Measurements from ENCODE around the gene MRPL32.

The MRPL32 gene

DNA sequence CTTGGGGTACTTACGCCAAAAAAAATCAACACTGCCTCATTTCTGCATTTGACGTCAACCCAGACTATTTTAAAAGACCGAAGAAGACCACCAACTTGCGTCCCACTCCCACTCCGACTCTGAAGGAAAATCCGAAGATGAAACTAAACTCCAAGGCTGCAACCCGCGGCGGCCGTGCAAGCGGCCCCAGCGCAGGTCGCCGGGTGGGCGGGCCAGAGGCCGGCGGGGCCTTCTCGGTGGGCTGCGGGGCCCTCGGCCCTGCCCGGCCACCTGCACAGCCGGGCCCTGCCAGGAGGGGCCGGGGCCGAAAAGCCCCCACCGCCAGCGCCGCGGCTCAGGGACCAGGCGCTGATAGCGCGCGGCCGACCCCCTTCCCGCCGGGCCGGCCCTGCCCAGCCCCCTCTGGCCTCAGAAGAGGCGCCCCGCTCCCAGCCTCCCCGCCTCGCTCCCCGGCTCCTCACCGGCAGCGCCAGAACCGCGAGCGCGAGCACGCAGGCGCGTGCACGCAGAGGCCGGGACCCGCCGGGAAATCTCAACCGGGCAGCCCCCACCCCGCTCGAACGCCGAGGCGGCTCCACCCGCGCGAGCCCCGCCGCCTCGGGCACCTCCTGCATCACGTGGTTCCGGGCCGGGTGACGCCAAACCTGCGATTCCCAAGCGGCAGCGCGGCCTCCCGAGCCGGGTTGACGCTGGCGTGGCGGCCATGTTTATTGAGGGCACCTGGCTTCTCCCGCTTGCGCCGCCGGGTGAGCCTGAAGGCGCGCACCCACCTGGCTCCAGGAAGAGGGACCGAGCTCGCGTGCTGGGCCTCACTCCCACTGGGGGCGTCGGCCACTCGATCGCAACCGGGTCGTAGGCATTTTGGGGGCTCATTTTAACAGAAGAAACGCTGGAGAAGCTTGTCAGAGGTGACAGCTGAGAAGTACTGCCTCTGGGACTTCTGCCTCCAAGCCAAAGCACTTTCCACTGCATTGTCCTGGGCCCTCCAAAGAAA is 20.4 kb upstream of the MRPL32 start, which contains the start of gene C7orf25:
Gene C7orf25, minus strand, starts transcription at position 617 of the 994 bp plus-strand sequence. CDS start 1,170 bp downstream, outside the sequence.
- H3K4me3 ChIP-seq (ENCODE audit: low read depth, low read length): peak within 1 kb of the TSS; percentile 80
- no peaks in the 10 kb centered on the region for H3K36me3 ChIP-seq (ENCODE audit: control insufficient read depth, insufficient read depth, low read length)
- H3K27me3 ChIP-seq (ENCODE audit: control insufficient read depth, insufficient read depth, low read length): no peaks in the 10 kb centered on the region
- H3K4me1 ChIP-seq (ENCODE audit: control insufficient read depth, insufficient read depth, low read length): peaks cover 16% of the 10 kb centered on the region
- no peaks in the 10 kb centered on the region for H3K9me3 ChIP-seq (ENCODE audit: control insufficient read depth, insufficient read depth, low read length)
- peak within 1 kb of the TSS; percentile 82 for H3K9ac ChIP-seq (ENCODE audit: low read depth, low read length)

DNA sequence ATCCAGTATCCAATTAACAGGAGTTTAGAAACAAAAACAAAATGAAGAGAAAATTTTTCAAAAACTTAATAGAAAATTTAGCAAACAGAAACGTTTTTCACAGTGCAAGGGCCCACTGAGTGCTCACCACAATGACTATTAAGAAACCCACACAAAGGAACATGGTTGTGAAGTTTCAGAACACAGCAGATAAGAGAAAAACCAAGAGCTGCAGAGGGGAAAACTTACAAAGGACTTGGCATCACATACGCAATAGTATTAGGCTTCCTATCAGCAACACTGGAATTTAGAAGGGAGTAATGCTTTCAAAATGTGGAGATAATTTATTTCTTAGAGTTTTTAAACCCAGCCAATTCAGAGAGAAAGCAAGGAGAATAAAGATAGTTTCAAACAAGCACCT is 18.6 kb upstream of the MRPL32 start:
- Histone ChIP-seq H3K9ac (ENCODE audit: low read depth, low read length) (no peak overlapping the region), H3K9me3 (ENCODE audit: control insufficient read depth, insufficient read depth, low read length) (no peaks in the 10 kb centered on the region), H3K4me1 (ENCODE audit: control insufficient read depth, insufficient read depth, low read length) (peaks cover 16% of the 10 kb centered on the region), H3K4me3 (ENCODE audit: low read depth, low read length) (no peak overlapping the region), H3K36me3 (ENCODE audit: control insufficient read depth, insufficient read depth, low read length) (peaks cover 10% of the 10 kb centered on the region), H3K27me3 (ENCODE audit: control insufficient read depth, insufficient read depth, low read length) (no peaks in the 10 kb centered on the region)

DNA sequence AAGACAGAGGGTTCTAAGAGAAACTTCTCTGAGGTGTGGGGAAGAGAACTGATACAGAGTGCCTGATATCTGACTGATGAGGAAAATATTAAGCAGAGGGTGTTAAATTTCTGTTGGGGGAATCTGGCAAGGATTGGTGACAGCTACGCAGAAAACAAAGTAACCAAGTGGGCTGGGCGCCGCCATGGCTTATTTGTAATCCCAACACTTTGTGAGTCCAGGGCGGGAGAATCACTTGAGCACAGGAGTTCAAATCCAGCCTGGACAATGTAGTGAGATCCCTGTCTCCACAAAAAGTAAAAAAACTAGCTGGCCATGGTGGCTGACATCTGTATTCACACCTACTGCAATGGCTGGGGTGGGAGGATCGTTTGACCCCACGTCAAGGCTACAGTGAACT is 18.2 kb upstream of the MRPL32 start:
- no peak overlapping the region for H3K9ac ChIP-seq (ENCODE audit: low read depth, low read length)
- H3K36me3 ChIP-seq (ENCODE audit: control insufficient read depth, insufficient read depth, low read length): peaks cover 14% of the 10 kb centered on the region

DNA sequence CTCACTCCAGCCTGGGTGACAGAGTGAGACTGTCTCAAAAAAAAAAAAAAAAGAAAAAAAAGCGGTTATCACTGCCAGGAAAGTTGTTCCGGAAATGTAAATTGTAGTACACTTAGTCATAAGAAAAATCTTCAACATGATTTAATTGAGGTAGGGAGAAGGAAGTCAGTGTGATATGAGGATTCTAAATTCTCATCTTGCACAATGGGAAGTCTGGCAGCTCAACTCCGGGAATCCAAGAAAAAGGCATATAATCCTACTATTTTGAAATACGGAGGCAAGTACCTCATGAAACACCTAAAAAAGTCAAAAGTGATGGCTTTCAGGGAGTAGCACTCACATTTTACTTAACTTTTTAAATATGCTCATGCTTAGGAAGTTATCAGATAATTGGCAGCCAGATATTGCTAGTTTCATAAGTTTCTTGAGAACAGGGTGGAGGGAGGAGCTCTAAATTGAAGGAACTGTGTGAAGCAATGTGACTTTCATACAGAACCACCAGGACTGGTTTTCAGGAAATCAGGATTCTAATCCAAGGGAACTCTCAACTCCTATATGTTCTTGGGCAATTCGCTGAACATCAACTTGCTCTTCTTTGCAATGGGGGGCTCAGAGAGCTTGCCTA is 17.6 kb upstream of the MRPL32 start:
- Histone ChIP-seq H3K9me3 (ENCODE audit: control insufficient read depth, insufficient read depth, low read length) (no peaks in the 10 kb centered on the region), H3K36me3 (ENCODE audit: control insufficient read depth, insufficient read depth, low read length) (peaks cover 17% of the 10 kb centered on the region), H3K4me3 (ENCODE audit: low read depth, low read length) (no peak overlapping the region), H3K27me3 (ENCODE audit: control insufficient read depth, insufficient read depth, low read length) (no peaks in the 10 kb centered on the region), H3K9ac (ENCODE audit: low read depth, low read length) (no peak overlapping the region), H3K4me1 (ENCODE audit: control insufficient read depth, insufficient read depth, low read length) (peaks cover 16% of the 10 kb centered on the region)

More for the DNA sequence above, 18.2 kb upstream of the MRPL32 start:
- no peaks in the 10 kb centered on the region for H3K27me3 ChIP-seq (ENCODE audit: control insufficient read depth, insufficient read depth, low read length)
- H3K9me3 ChIP-seq (ENCODE audit: control insufficient read depth, insufficient read depth, low read length): no peaks in the 10 kb centered on the region
- H3K4me3 ChIP-seq (ENCODE audit: low read depth, low read length): no peak overlapping the region
- H3K4me1 ChIP-seq (ENCODE audit: control insufficient read depth, insufficient read depth, low read length): peaks cover 16% of the 10 kb centered on the region

DNA sequence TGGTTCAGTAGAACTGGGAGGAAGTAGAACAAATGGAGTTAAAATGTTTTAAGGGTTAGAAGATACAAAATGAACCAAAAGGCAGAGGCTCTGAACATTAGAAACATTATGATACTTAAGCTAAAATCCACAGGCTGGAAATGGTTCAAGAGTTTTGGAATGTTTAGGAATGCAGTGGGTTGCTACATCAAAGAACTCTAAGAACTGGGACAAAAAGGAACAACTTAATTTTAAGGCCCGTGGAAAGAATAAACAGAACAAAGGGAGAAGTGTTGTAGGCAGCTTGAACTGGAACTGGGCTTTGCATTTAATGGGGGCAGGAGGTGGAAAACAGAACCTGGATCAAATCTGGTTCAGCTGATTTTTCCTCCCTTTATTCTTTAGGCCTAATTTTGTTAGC is 16.8 kb upstream of the MRPL32 start:
- Histone ChIP-seq H3K4me3 (ENCODE audit: low read depth, low read length) (no peak overlapping the region), H3K9ac (ENCODE audit: low read depth, low read length) (no peak overlapping the region), H3K36me3 (ENCODE audit: control insufficient read depth, insufficient read depth, low read length) (peaks cover 24% of the 10 kb centered on the region), H3K4me1 (ENCODE audit: control insufficient read depth, insufficient read depth, low read length) (peaks cover 10% of the 10 kb centered on the region), H3K9me3 (ENCODE audit: control insufficient read depth, insufficient read depth, low read length) (no peaks in the 10 kb centered on the region), H3K27me3 (ENCODE audit: control insufficient read depth, insufficient read depth, low read length) (no peaks in the 10 kb centered on the region)

DNA sequence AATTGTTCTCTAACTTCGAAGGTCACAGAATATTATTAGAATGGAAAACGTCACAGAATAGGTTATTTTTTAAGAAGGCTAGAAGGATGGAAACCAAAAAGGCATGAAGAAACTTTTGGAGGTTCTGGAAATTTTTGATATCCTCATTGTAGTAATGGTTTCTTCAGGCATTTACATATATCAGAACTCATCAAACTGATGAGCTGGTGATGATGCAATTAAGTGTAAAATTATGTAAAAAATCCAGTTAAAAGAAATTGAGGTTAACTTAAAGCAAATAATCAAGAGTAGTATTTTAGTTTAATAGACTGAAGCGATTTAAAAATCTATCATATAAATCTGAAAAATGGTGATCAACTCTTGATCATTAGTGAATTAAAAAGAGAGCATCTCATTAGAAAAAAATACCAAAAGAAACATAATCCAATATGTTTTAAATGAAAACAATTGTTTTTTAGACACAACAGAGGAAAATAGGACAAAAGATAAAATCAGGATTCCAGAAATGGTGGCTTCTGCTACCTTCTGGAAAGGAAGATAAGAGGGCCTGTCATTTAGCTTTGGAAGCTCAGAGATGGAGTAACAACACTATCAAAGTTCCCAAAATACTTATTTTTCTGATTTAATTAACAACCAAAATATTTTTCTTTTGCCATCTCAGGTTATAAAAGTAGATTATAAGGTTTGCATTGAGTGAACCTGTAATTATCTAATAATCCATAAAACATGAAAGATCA is 10.0 kb upstream of the MRPL32 start:
- no peaks in the 10 kb centered on the region for H3K9me3 ChIP-seq (ENCODE audit: control insufficient read depth, insufficient read depth, low read length)
- no peak overlapping the region for H3K9ac ChIP-seq (ENCODE audit: low read depth, low read length)
- peaks cover 31% of the 10 kb centered on the region for H3K36me3 ChIP-seq (ENCODE audit: control insufficient read depth, insufficient read depth, low read length)
- no peaks in the 10 kb centered on the region for H3K4me1 ChIP-seq (ENCODE audit: control insufficient read depth, insufficient read depth, low read length)
- no peak overlapping the region for H3K4me3 ChIP-seq (ENCODE audit: low read depth, low read length)
- no peaks in the 10 kb centered on the region for H3K27me3 ChIP-seq (ENCODE audit: control insufficient read depth, insufficient read depth, low read length)

DNA sequence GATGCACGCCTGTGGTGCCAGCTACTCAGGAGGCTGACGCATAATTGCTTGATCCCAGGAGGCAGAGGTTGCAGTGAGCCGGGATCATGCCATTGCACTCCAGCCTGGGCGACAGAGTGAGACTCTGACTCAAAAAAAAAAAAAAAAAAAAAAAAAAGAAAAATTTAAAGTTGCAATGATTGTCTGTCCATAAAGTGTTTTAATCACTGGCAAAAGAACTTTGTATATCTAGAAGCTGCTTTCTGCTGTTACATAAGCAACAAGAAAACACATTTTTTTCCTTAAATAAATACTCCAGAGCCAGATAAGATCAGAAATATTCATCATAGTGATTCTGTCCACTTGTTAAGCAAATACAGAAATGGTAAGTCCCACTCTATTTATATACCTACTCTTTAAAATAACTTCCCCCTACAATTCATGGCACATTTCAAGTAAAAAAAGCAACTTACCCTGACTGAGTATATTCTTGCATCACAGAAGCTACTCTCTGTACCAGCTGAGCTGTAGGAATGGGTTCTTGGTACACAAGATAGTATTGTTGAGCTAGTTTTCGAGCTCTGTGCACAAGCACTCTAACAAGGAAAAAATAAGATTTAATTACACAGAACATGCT is 7.8 kb upstream of the MRPL32 start:
- Histone ChIP-seq H3K9ac (ENCODE audit: low read depth, low read length) (no peak overlapping the region), H3K9me3 (ENCODE audit: control insufficient read depth, insufficient read depth, low read length) (no peaks in the 10 kb centered on the region), H3K36me3 (ENCODE audit: control insufficient read depth, insufficient read depth, low read length) (peaks cover 18% of the 10 kb centered on the region), H3K4me3 (ENCODE audit: low read depth, low read length) (no peak overlapping the region), H3K4me1 (ENCODE audit: control insufficient read depth, insufficient read depth, low read length) (peaks cover 10% of the 10 kb centered on the region), H3K27me3 (ENCODE audit: control insufficient read depth, insufficient read depth, low read length) (no peaks in the 10 kb centered on the region)

DNA sequence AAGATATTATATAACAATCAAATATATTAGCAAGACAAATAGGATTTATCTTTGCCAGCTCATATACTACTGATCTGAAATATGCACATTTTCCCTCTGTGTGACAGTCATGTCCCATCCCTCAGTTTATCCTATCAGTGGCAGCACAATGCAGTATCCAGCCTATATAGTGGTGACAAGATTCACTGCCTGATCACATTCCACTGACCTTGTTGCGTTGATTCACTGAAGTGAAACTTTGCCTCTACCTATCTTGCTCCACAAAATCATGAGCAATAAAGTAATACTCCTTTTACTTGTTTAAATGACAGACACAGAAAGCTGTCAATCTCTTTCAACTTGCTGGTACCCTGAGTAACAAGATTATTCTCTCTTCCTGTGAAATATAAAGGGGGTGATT is 6.5 kb upstream of the MRPL32 start:
- Histone ChIP-seq H3K9me3 (ENCODE audit: control insufficient read depth, insufficient read depth, low read length) (no peaks in the 10 kb centered on the region), H3K9ac (ENCODE audit: low read depth, low read length) (no peak overlapping the region), H3K36me3 (ENCODE audit: control insufficient read depth, insufficient read depth, low read length) (peaks cover 9% of the 10 kb centered on the region), H3K4me1 (ENCODE audit: control insufficient read depth, insufficient read depth, low read length) (peaks cover 10% of the 10 kb centered on the region), H3K4me3 (ENCODE audit: low read depth, low read length) (no peak overlapping the region), H3K27me3 (ENCODE audit: control insufficient read depth, insufficient read depth, low read length) (no peaks in the 10 kb centered on the region)

DNA sequence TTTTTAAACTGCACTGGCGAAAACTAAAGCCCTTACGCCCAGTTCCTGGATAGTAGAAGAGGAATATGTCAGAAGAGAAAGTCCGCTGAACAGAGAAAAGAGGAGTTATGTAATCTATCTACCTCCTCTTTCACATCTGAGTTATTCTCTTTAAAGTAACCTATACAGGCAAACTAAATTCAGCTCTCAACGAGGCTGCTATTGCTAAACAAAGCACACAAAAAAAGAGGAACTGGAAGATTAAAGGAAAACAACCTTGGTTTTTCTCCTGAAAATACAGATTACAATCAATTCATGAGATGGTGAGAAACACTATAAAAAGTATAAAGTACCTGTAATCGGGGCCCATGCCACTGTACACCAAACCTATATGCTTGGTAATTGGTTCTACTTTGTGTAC is 6.0 kb upstream of the MRPL32 start:
- no peak overlapping the region for H3K4me3 ChIP-seq (ENCODE audit: low read depth, low read length)
- H3K4me1 ChIP-seq (ENCODE audit: control insufficient read depth, insufficient read depth, low read length): peaks cover 10% of the 10 kb centered on the region
- H3K9ac ChIP-seq (ENCODE audit: low read depth, low read length): no peak overlapping the region
- no peaks in the 10 kb centered on the region for H3K9me3 ChIP-seq (ENCODE audit: control insufficient read depth, insufficient read depth, low read length)
- H3K36me3 ChIP-seq (ENCODE audit: control insufficient read depth, insufficient read depth, low read length): peaks cover 9% of the 10 kb centered on the region
- H3K27me3 ChIP-seq (ENCODE audit: control insufficient read depth, insufficient read depth, low read length): no peaks in the 10 kb centered on the region

DNA sequence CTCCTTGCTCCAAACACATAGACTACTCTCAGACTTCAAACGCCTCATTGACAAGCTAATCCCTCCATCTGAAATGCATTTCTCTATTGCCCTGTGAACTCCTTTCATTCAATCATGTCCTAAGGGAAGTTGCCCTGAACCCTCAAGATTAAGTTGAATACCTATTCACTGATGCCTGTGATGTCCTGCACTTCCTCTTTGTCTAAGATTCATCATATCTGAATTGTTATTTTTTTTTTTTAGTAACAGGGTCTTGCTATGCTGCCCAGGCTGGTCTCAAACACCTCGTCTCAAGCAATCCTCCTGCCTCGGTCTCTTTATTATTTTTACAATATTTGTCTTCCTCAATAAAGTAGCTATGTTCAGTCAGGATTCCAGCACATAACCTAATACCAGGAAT is 3.4 kb upstream of the MRPL32 start:
- H3K9me3 ChIP-seq (ENCODE audit: control insufficient read depth, insufficient read depth, low read length): no peaks in the 10 kb centered on the region
- H3K27me3 ChIP-seq (ENCODE audit: control insufficient read depth, insufficient read depth, low read length): no peaks in the 10 kb centered on the region
- peaks cover 12% of the 10 kb centered on the region for H3K4me1 ChIP-seq (ENCODE audit: control insufficient read depth, insufficient read depth, low read length)
- H3K36me3 ChIP-seq (ENCODE audit: control insufficient read depth, insufficient read depth, low read length): peaks cover 10% of the 10 kb centered on the region
- H3K9ac ChIP-seq (ENCODE audit: low read depth, low read length): no peak overlapping the region
- H3K4me3 ChIP-seq (ENCODE audit: low read depth, low read length): no peak overlapping the region

DNA sequence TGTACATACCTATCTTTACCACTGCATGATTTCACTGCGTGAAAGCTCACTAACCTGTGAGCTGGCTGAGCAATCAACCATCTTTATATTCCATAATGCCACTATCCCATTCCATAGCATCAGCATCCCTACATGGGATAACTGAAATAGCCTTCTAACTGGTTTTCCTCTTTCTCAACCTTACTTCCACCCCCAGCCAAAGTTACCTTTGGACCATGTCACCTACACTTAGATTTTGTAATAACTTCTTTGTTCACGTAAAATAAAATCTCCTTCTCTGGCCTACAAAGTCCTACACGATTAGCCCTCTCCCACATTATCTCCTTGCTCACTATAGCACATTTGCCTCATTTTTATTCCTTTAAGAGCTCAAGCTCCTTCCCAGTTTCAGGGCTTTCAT is 2.7 kb upstream of the MRPL32 start:
- no peaks in the 10 kb centered on the region for H3K27me3 ChIP-seq (ENCODE audit: control insufficient read depth, insufficient read depth, low read length)
- H3K9ac ChIP-seq (ENCODE audit: low read depth, low read length): no peak overlapping the region
- H3K4me1 ChIP-seq (ENCODE audit: control insufficient read depth, insufficient read depth, low read length): peaks cover 12% of the 10 kb centered on the region
- no peaks in the 10 kb centered on the region for H3K9me3 ChIP-seq (ENCODE audit: control insufficient read depth, insufficient read depth, low read length)
- peaks cover 10% of the 10 kb centered on the region for H3K36me3 ChIP-seq (ENCODE audit: control insufficient read depth, insufficient read depth, low read length)
- H3K4me3 ChIP-seq (ENCODE audit: low read depth, low read length): peak overlapping the region; percentile 10

All from iPS-15b (cell line).